GM18868 (cell line): ENCODE measurements around the gene KRT3.
"Not testable (repeated sequence)": the region's sequence is repeated elsewhere in the genome, so short reads cannot be mapped to it uniquely, and the experiment has no call there.

Experiments
- ATAC-seq: cut with Tn5 transposase; IDR thresholded peaks from one replicate; pipeline ENCODE4 v1.9.1; 2021; ENCODE audit warnings: mild to moderate bottlenecking, moderate library complexity; ENCODE audit not compliant: unreplicated experiment

Gene KRT3

GRCh38 chr12:52763036-52763659, 32.8 kb downstream of the KRT3 start:
- ATAC-seq = no peak

- no peak for ATAC-seq
Measured at GRCh38 chr12:52761802-52762201, 34.1 kb downstream of the KRT3 start.

GRCh38 chr12:52761218-52761617, 34.7 kb downstream of the KRT3 start:
- ATAC-seq = not testable (repeated sequence)

- no peak for ATAC-seq
Measured at GRCh38 chr12:52760623-52761022, 35.3 kb downstream of the KRT3 start.

- no peak for ATAC-seq
Measured at GRCh38 chr12:52759695-52760094, 36.2 kb downstream of the KRT3 start.

- ATAC-seq = no peak
Measured at GRCh38 chr12:52759218-52759617, 36.7 kb downstream of the KRT3 start.

GRCh38 chr12:52757449-52758176, 38.3 kb downstream of the KRT3 start:
- no peak for ATAC-seq

GRCh38 chr12:52756281-52756960, 39.5 kb downstream of the KRT3 start:
- no peak for ATAC-seq

- no peak for ATAC-seq
Measured at GRCh38 chr12:52755533-52755932, 40.4 kb downstream of the KRT3 start.

- ATAC-seq = no peak
Measured at GRCh38 chr12:52754135-52754534, 41.8 kb downstream of the KRT3 start.

GRCh38 chr12:52753283-52753682, 42.6 kb downstream of the KRT3 start:
- ATAC-seq = no peak

GRCh38 chr12:52752516-52752915, 43.4 kb downstream of the KRT3 start:
- no peak for ATAC-seq

GRCh38 chr12:52751795-52752194, 44.1 kb downstream of the KRT3 start:
- no peak for ATAC-seq

GRCh38 chr12:52750532-52750931, 45.4 kb downstream of the KRT3 start:
- not testable (repeated sequence) for ATAC-seq

GRCh38 chr12:52749827-52750226, 46.1 kb downstream of the KRT3 start:
- no peak for ATAC-seq

GRCh38 chr12:52748578-52748977, 47.3 kb downstream of the KRT3 start:
- no peak for ATAC-seq

- no peak for ATAC-seq
Measured at GRCh38 chr12:52745554-52745953, 50.4 kb downstream of the KRT3 start.

- ATAC-seq = no peak
Measured at GRCh38 chr12:52744493-52745156, 51.3 kb downstream of the KRT3 start.

GRCh38 chr12:52742822-52743457, 53.0 kb downstream of the KRT3 start:
- ATAC-seq = no peak

- ATAC-seq = no peak
Measured at GRCh38 chr12:52742196-52742580, 53.7 kb downstream of the KRT3 start.
